GM19372 (cell line): ENCODE measurements around the gene METTL3.
"Not testable (repeated sequence)": the region's sequence is repeated elsewhere in the genome, so short reads cannot be mapped to it uniquely, and the experiment has no call there.

Source experiments
- ATAC-seq: cut with Tn5 transposase; IDR thresholded peaks from one replicate; pipeline ENCODE4 v1.9.1; 2021; ENCODE audit warnings: mild to moderate bottlenecking, low read depth, moderate library complexity; ENCODE audit not compliant: unreplicated experiment

METTL3 gene

GRCh38 chr14:21510735-21511657 is at the start of gene METTL3:
METTL3 (minus strand) TSS chr14:21511340; CDS start chr14:21511223, 117 bp downstream.
- ATAC-seq: peak; percentile 99

GRCh38 chr14:21558703-21559170 is 47.6 kb upstream of the METTL3 start:
- ATAC-seq: no peak

GRCh38 chr14:21557084-21557901 is 46.2 kb upstream of the METTL3 start:
- no peak for ATAC-seq

GRCh38 chr14:21556378-21557083 is 45.4 kb upstream of the METTL3 start:
- no peak for ATAC-seq

GRCh38 chr14:21553266-21553665 is 42.1 kb upstream of the METTL3 start:
- no peak for ATAC-seq

- ATAC-seq: not testable (repeated sequence)
Observed at GRCh38 chr14:21544588-21544987, 33.4 kb upstream of the METTL3 start.

GRCh38 chr14:21543963-21544362 is 32.8 kb upstream of the METTL3 start:
- ATAC-seq: no peak

GRCh38 chr14:21543521-21543960 is 32.4 kb upstream of the METTL3 start:
- ATAC-seq: no peak

- ATAC-seq: no peak
Observed at GRCh38 chr14:21541413-21542074, 30.4 kb upstream of the METTL3 start.

- no peak for ATAC-seq
Observed at GRCh38 chr14:21539189-21539940, 28.2 kb upstream of the METTL3 start.

GRCh38 chr14:21537090-21537424 is 25.9 kb upstream of the METTL3 start:
- ATAC-seq: no peak

GRCh38 chr14:21536418-21537089 is 25.4 kb upstream of the METTL3 start:
- no peak for ATAC-seq

- no peak for ATAC-seq
Observed at GRCh38 chr14:21535545-21536417, 24.6 kb upstream of the METTL3 start.

- ATAC-seq: no peak
Observed at GRCh38 chr14:21534576-21534975, 23.4 kb upstream of the METTL3 start.

- ATAC-seq: no peak
Observed at GRCh38 chr14:21533294-21533693, 22.2 kb upstream of the METTL3 start.

- ATAC-seq: no peak
Observed at GRCh38 chr14:21529515-21529914, 18.4 kb upstream of the METTL3 start.

- no peak for ATAC-seq
Observed at GRCh38 chr14:21528381-21529348, 17.5 kb upstream of the METTL3 start.
